Esophagus squamous epithelium (tissue), 5 donors: ENCODE results near the gene SMC5. TPM values are rescaled to one million over a fixed set of nuclear protein-coding genes. Genes with fewer than 3 reads are reported as not detected.

Source experiments
- DNase-seq: peaks from one replicate; lab custom pipeline; 2025; lab: John Stamatoyannopoulos, UW
- H3K27ac ChIP-seq, 4 donors: fragments of 200-600 bp; sonication (generic); one replicate each; pipeline ENCODE4 v1.5.1; 2016 to 2019; ENCODE audit warnings: mild to moderate bottlenecking in 1 of 4
- H3K27me3 ChIP-seq, 4 donors: fragments of 200-600 bp; sonication (generic); 1 replicate in 3 of 4; 2 replicates in 1 of 4; pipeline versions ENCODE4 v1.5.1 to v1.6.0; 2017 to 2021; ENCODE audit warnings: antibody characterized with exemption in 1 of 4
- H3K36me3 ChIP-seq, 3 donors: fragments of 200-600 bp; sonication (generic); one replicate each; pipeline ENCODE4 v1.5.1; 2016 to 2019
- H3K4me1 ChIP-seq, 3 donors: fragments of 200-600 bp; sonication (generic); one replicate each; pipeline ENCODE4 v1.5.1; 2017 to 2019
- H3K4me3 ChIP-seq, 4 donors: fragments of 200-600 bp; sonication (generic); 1 replicate in 3 of 4; 2 replicates in 1 of 4; pipeline ENCODE4 v1.5.1; 2016 to 2019; ENCODE audit warnings: mild to moderate bottlenecking in 2 of 4, moderate library complexity in 1 of 4
- H3K9me3 ChIP-seq, 3 donors: fragments of 200-600 bp; sonication (generic); one replicate each; pipeline ENCODE4 v1.5.1; 2016 to 2019
- CTCF ChIP-seq, 6 experiments: fragments of 450-650 bp in 4 of 6; fragments of 200-600 bp in 2 of 6; sonication (generic) in 2 of 6; IDR thresholded peaks; one replicate each; pipeline ENCODE4 v1.5.1; 2016 to 2019; ENCODE audit warnings: antibody characterized with exemption in 6 of 6, mild to moderate bottlenecking in 4 of 6, moderate library complexity in 4 of 6
- POLR2A ChIP-seq, 4 donors: fragments of 450-650 bp; IDR thresholded peaks; one replicate each; pipeline ENCODE4 v1.6.1; 2017; ENCODE audit warnings: antibody characterized with exemption in 4 of 4, mild to moderate bottlenecking in 4 of 4, moderate library complexity in 3 of 4
- WGBS, 2 donors: methylation state at CpG; one replicate each; pipeline ENCODE4 v1.1.5; 2018; 5-methylcytosine and 5-hydroxymethylcytosine counted together
- intact Hi-C: fragments of 100-400 bp; cut with DNase I; formaldehyde crosslinking; loops from one replicate; pipeline ENCODE4 v1.15.0; 2022
- total RNA-seq, 4 donors: library from RNA; depleted of rRNA; stranded (reverse); fragments of >200 nt; gene quantifications; one replicate each; pipeline ENCODE4 v1.1.0, GENCODE V29; 2016
- donor health status: DM: yes; HTN: yes; CAD: no.

SMC5 gene
- total RNA-seq, 4 donors from 2014 or later = 16.5 to 36.0 (median 23.9) TPM

- peaks cover 0 to 67% (median 2%) of the 10 kb centered on the region in 3 donors for H3K36me3 ChIP-seq
- no peaks in the 10 kb centered on the region for H3K27me3 ChIP-seq
- WGBS, 2 donors = 91 to 95% methylated on average over 1 of the region's 1 CpG
- H3K27ac ChIP-seq = no peak overlapping the region
- DNase-seq = no peak
- H3K4me1 ChIP-seq = no peaks in the 10 kb centered on the region
- peaks cover 0 to 4% (median 0%) of the 10 kb centered on the region in 3 donors for H3K9me3 ChIP-seq
- intact Hi-C loops = no loop called here
- no peak overlapping the region for H3K4me3 ChIP-seq
- TF ChIP-seq CTCF (IDR thresholded peaks at IDR 0.05) (no peak), POLR2A (IDR thresholded peaks at IDR 0.05) (no peak)
Measured at GRCh38 chr9:70297141-70297540, 38.4 kb downstream of the SMC5 start.

- no peak for DNase-seq
- H3K27me3 ChIP-seq = no peaks in the 10 kb centered on the region
- H3K27ac ChIP-seq = no peak overlapping the region
- H3K4me3 ChIP-seq = no peak overlapping the region
- peaks cover 0 to 72% (median 5%) of the 10 kb centered on the region in 3 donors for H3K36me3 ChIP-seq
- intact Hi-C loops = no loop called here
- no peak for TF ChIP-seq CTCF (IDR thresholded peaks at IDR 0.05)
- no peak for TF ChIP-seq POLR2A (IDR thresholded peaks at IDR 0.05)
- H3K9me3 ChIP-seq = no peaks in the 10 kb centered on the region
- no peaks in the 10 kb centered on the region for H3K4me1 ChIP-seq
- WGBS, 2 donors = 54 to 71% methylated on average over 1 of the region's 1 CpG
Measured at GRCh38 chr9:70298245-70298771, 39.5 kb downstream of the SMC5 start.

GRCh38 chr9:70303268-70303667 lies 44.5 kb downstream of the SMC5 start:
- 80 to 85% methylated on average over 5 of the region's 5 CpGs for WGBS, 2 donors
- Histone ChIP-seq H3K4me1 (no peaks in the 10 kb centered on the region), H3K9me3 (no peaks in the 10 kb centered on the region), H3K27ac (no peak overlapping the region), H3K36me3 (peaks cover 0 to 99% (median 5%) of the 10 kb centered on the region in 3 donors), H3K27me3 (no peaks in the 10 kb centered on the region), H3K4me3 (no peak overlapping the region)
- TF ChIP-seq POLR2A (IDR thresholded peaks at IDR 0.05) (no peak), CTCF (IDR thresholded peaks at IDR 0.05) (no peak)
- DNase-seq = no peak
- intact Hi-C loops = no loop called here

GRCh38 chr9:70304810-70305209 lies 46.0 kb downstream of the SMC5 start:
- intact Hi-C loops = no loop called here

GRCh38 chr9:70315389-70315788 lies 56.6 kb downstream of the SMC5 start:
- H3K27ac ChIP-seq = no peak overlapping the region
- no peak for DNase-seq
- no peaks in the 10 kb centered on the region for H3K27me3 ChIP-seq
- no peaks in the 10 kb centered on the region for H3K4me1 ChIP-seq
- 54 to 71% methylated on average over 3 of the region's 3 CpGs for WGBS, 2 donors
- no peak overlapping the region for H3K4me3 ChIP-seq
- TF ChIP-seq POLR2A (IDR thresholded peaks at IDR 0.05) (no peak), CTCF (IDR thresholded peaks at IDR 0.05) (no peak)
- H3K36me3 ChIP-seq = peaks cover 4 to 100% (median 16%) of the 10 kb centered on the region in 3 donors
- intact Hi-C loops = no loop called here
- no peaks in the 10 kb centered on the region for H3K9me3 ChIP-seq

More at GRCh38 chr9:70304810-70305209, 46.0 kb downstream of the SMC5 start:
- no peak overlapping the region for H3K4me3 ChIP-seq
- no peaks in the 10 kb centered on the region for H3K4me1 ChIP-seq
- H3K27me3 ChIP-seq = no peaks in the 10 kb centered on the region
- TF ChIP-seq CTCF (IDR thresholded peaks at IDR 0.05) (no peak), POLR2A (IDR thresholded peaks at IDR 0.05) (no peak)
- H3K27ac ChIP-seq = no peak overlapping the region
- no peaks in the 10 kb centered on the region for H3K9me3 ChIP-seq
- peaks cover 0 to 99% (median 5%) of the 10 kb centered on the region in 3 donors for H3K36me3 ChIP-seq
- no peak for DNase-seq
